Right ventricle myocardium superior (tissue), 1 donor: ENCODE measurements around the gene PDZD11. TPM values are rescaled to one million over a fixed set of nuclear protein-coding genes. Genes with fewer than 3 reads are reported as not detected.
A peak's percentile ranks its signal among the peaks of the same experiment; 100 is the strongest.
"Not testable (repeated sequence)": the region's sequence is repeated elsewhere in the genome, so short reads cannot be mapped to it uniquely, and the experiment has no call there.

Experiments used
- ATAC-seq: fragments of 200-7000 bp; cut with Tn5 transposase; one replicate; pipeline ENCODE4 v1.9.1; 2020; ENCODE audit warnings: mild to moderate bottlenecking; ENCODE audit not compliant: poor library complexity
- DNase-seq: peaks from one replicate; pipeline ENCODE4 v3.0.0-alpha.2; 2020
- intact Hi-C: fragments of 100-400 bp; cut with DNase I; formaldehyde crosslinking; loops from one replicate; pipeline ENCODE4 v1.11.2; 2022
- total RNA-seq: library from RNA; stranded (reverse); fragmentation: NEBNext Ultra II Directional; extraction: Animal tissue kit (Norgen Biotek cat#: 25700); gene quantifications from one replicate; pipeline ENCODE4 v1.2.1, GENCODE V29; 2021
- donor health status: DM: no; HTN: yes; CAD: no; lungs with severe emphysema.

Gene PDZD11
- total RNA-seq, 1 donor from 2014 or later, result 34.6 TPM

GRCh38 chrX:70262952-70263567, 26.7 kb downstream of the PDZD11 start:
- peak; percentile 42 for DNase-seq
- ATAC-seq, result peak; percentile 67
- intact Hi-C loops, result loop anchor here (5.0 kb wide), 1 partner anchor 66 kb away; no protein-coding TSS in a partner anchor

GRCh38 chrX:70260104-70260503, 29.6 kb downstream of the PDZD11 start, which contains the start of gene P2RY4:
Gene P2RY4 (minus strand): TSS chrX:70260204. CDS start chrX:70259624, 580 bp downstream.
- intact Hi-C loops, result loop anchor here (5.0 kb wide), 1 partner anchor 63 kb away; no protein-coding TSS in a partner anchor
- DNase-seq (no peak), ATAC-seq (no peak)

- DNase-seq (no peak), ATAC-seq (no peak)
- intact Hi-C loops, result no loop called here
Observed at GRCh38 chrX:70257423-70258288, 32.1 kb downstream of the PDZD11 start.

- ATAC-seq (peak; percentile 43), DNase-seq (no peak)
- intact Hi-C loops, result no loop called here
Observed at GRCh38 chrX:70255452-70255851, 34.3 kb downstream of the PDZD11 start.

- ATAC-seq, result no peak
- intact Hi-C loops, result no loop called here
- no peak for DNase-seq
Observed at GRCh38 chrX:70254909-70255308, 34.8 kb downstream of the PDZD11 start.

GRCh38 chrX:70254063-70254400, 35.7 kb downstream of the PDZD11 start:
- DNase-seq, result no peak
- intact Hi-C loops, result no loop called here
- no peak for ATAC-seq

- ATAC-seq, result no peak
- intact Hi-C loops, result no loop called here
Observed at GRCh38 chrX:70253377-70254062, 36.2 kb downstream of the PDZD11 start.

GRCh38 chrX:70252491-70252890, 37.2 kb downstream of the PDZD11 start:
- intact Hi-C loops, result no loop called here
- ATAC-seq (no peak), DNase-seq (no peak)

More at GRCh38 chrX:70253377-70254062, 36.2 kb downstream of the PDZD11 start:
- DNase-seq, result no peak

- intact Hi-C loops, result no loop called here
- DNase-seq (no peak), ATAC-seq (no peak)
Observed at GRCh38 chrX:70247252-70247651, 42.5 kb downstream of the PDZD11 start.

GRCh38 chrX:70244881-70245280, 44.8 kb downstream of the PDZD11 start:
- no peak for ATAC-seq

GRCh38 chrX:70243601-70244000, 46.1 kb downstream of the PDZD11 start:
- intact Hi-C loops, result not testable (repeated sequence)

More at GRCh38 chrX:70244881-70245280, 44.8 kb downstream of the PDZD11 start:
- no peak for DNase-seq
- intact Hi-C loops, result no loop called here

GRCh38 chrX:70241501-70241900, 48.2 kb downstream of the PDZD11 start:
- intact Hi-C loops, result no loop called here
- DNase-seq (no peak), ATAC-seq (no peak)

More at GRCh38 chrX:70243601-70244000, 46.1 kb downstream of the PDZD11 start:
- ATAC-seq, DNase-seq: not testable (repeated sequence)

- no peak for DNase-seq
- ATAC-seq, result no peak
- intact Hi-C loops, result no loop called here
Observed at GRCh38 chrX:70240751-70241150, 49.0 kb downstream of the PDZD11 start.

Other genes starting within 250 kb of the PDZD11 start
- gene AWAT2, start 240.0 kb downstream of the PDZD11 start, total RNA-seq, result not detected
- gene OTUD6A, start 227.5 kb downstream of the PDZD11 start, total RNA-seq, result not detected
- 52.7 TPM for gene IGBP1, start 156.5 kb downstream of the PDZD11 start, total RNA-seq
- gene DGAT2L6, start 112.4 kb downstream of the PDZD11 start, total RNA-seq, result not detected
- not detected for gene AWAT1, start 55.3 kb downstream of the PDZD11 start, total RNA-seq
- gene P2RY4, start 29.7 kb downstream of the PDZD11 start, total RNA-seq, result not detected
- not detected for gene ARR3, start 21.6 kb downstream of the PDZD11 start, total RNA-seq
- not detected for gene RAB41, start 7.8 kb downstream of the PDZD11 start, total RNA-seq
- gene KIF4A, start 177 bp upstream of the PDZD11 start, total RNA-seq, result 0.19 TPM
- not detected for gene GDPD2, start 133.4 kb upstream of the PDZD11 start, total RNA-seq
- 7.4 TPM for gene DLG3, start 154.9 kb upstream of the PDZD11 start, total RNA-seq